ENCODE measurements around the gene ONECUT2. TPM values are rescaled to one million over a fixed set of nuclear protein-coding genes. Genes with fewer than 3 reads are reported as not detected.

ONECUT2 gene
- under 0.01 TPM in 2 replicates for total RNA-seq

DNA sequence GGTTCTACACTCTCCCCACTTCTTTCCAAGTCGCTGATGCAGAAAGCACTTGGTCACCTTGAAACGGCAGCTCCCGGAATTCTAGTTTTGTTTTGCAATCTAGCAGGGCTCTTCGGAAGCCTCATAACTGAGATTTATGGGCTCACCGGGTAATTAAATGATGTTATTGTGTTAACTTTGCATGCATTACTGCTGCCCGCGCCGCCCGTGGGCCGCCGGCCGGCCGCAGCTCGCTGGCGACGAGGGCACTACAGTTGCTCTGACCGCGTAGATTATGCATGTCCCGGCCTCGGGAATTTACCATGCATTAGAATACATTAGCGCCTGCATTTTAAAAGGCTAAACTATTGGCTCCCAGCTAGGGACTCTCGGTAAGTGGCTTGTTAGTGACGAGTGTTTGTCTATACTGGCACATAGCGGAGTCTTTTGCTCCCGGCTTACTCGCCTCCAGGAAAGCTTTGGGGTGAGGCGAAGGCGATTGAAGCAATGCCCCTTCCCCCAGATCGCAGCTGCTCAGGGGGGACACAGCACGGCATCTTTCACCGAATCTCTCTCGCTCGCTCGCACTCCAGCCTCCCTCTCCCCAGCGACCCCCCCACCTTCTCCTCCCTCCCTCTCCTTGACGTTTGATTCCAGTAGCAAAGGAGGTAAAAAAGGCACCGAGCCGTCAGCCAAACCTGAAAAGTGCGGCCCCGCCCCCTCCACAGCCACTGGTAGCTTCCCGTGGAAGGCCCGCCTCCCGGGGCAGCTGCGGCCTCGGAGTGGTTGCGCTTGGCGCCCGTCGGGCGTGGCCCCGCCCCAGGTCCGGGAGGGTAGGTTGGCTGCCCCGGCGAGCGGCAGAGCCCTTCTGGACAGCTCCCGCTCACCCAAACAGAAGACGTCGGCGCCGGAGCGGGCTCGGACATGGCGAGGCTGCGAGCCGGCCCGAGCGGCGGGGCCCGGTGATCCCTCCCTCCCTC, at the start of gene ONECUT2:
ONECUT2 (plus strand) TSS at position 839 of the 959 bp plus-strand sequence. CDS start 343 bp downstream, outside the sequence.

Other genes with a start within 250 kb of the ONECUT2 start
- gene ST8SIA3, start 82.8 kb upstream of the ONECUT2 start, total RNA-seq, result not detected in 2 replicates
- gene FECH, start 151.3 kb downstream of the ONECUT2 start, total RNA-seq, result 30.5 and 39.5 TPM in 2 replicates
- gene NARS1, start 186.5 kb downstream of the ONECUT2 start, total RNA-seq, result 157 and 165 TPM in 2 replicates

Data from smooth muscle cell of trachea (primary cell).